Osteoblast (primary cell): ENCODE data around the gene FAM120AOS. TPM values are rescaled to one million over a fixed set of nuclear protein-coding genes. Genes with fewer than 3 reads are reported as not detected.

ENCODE experiments used
- DNase-seq: peaks from one replicate; pipeline ENCODE4 v3.0.0; 2011; ENCODE audit warnings: low spot score, mixed read lengths; ENCODE audit not compliant: insufficient read length; ENCODE audit errors: missing footprints
- H2AFZ ChIP-seq: 2 replicates; pipeline ENCODE4 v1.6.0; 2011; ENCODE audit warnings: mild to moderate bottlenecking, low read length
- H3K27ac ChIP-seq: 2 replicates; pipeline ENCODE4 v1.5.1; 2011; ENCODE audit warnings: mild to moderate bottlenecking, low read depth, low read length, moderate library complexity
- H3K27me3 ChIP-seq: 2 replicates; pipeline ENCODE4 v1.6.0; 2012; ENCODE audit warnings: mild to moderate bottlenecking, control low read depth, inconsistent platforms, low read length, moderate library complexity; ENCODE audit not compliant: insufficient read depth
- H3K36me3 ChIP-seq: 2 replicates; pipeline ENCODE4 v1.5.1; 2011; ENCODE audit warnings: mild to moderate bottlenecking, low read length, control low read depth, moderate library complexity; ENCODE audit not compliant: insufficient read depth
- H3K4me1 ChIP-seq: 2 replicates; pipeline ENCODE4 v1.5.1; 2011; ENCODE audit warnings: mild to moderate bottlenecking, low read length, control low read depth, moderate library complexity; ENCODE audit not compliant: insufficient read depth
- H3K4me2 ChIP-seq: 2 replicates; pipeline ENCODE4 v1.6.0; 2011; ENCODE audit warnings: mild to moderate bottlenecking, low read length; ENCODE audit not compliant: insufficient read depth
- H3K4me3 ChIP-seq: fragments of 200-600 bp; sonication (generic); 3 replicates; pipeline ENCODE4 v1.5.1; 2012; ENCODE audit warnings: mild to moderate bottlenecking, low read length, inconsistent platforms; ENCODE audit not compliant: insufficient read depth
- H3K79me2 ChIP-seq: 2 replicates; pipeline ENCODE4 v1.6.0; 2012; ENCODE audit warnings: mild to moderate bottlenecking, low read length, control low read depth, inconsistent platforms; ENCODE audit not compliant: insufficient read depth
- H3K9me3 ChIP-seq: 2 replicates; pipeline ENCODE4 v1.5.1; 2011; ENCODE audit warnings: low read depth, low read length, control low read depth
- H4K20me1 ChIP-seq: 2 replicates; pipeline ENCODE4 v1.6.0; 2012; ENCODE audit warnings: mild to moderate bottlenecking, low read length, control low read depth; ENCODE audit not compliant: insufficient read depth
- total RNA-seq: library from RNA; depleted of rRNA; stranded (reverse); fragments of >200 nt; gene quantifications from 2 replicates; pipeline ENCODE4 v1.2.3, GENCODE V29; 2012
- TF ChIP-seq, protein P1 (sequence below): IDR thresholded peaks from 2 replicates; pipeline ENCODE4 v1.5.1; 2011; ENCODE audit warnings: mild to moderate bottlenecking, low read depth, low read length, moderate library complexity; ENCODE audit errors: extremely low read depth

The FAM120AOS gene
- total RNA-seq: 43.4 and 48.0 TPM in 2 replicates

DNA sequence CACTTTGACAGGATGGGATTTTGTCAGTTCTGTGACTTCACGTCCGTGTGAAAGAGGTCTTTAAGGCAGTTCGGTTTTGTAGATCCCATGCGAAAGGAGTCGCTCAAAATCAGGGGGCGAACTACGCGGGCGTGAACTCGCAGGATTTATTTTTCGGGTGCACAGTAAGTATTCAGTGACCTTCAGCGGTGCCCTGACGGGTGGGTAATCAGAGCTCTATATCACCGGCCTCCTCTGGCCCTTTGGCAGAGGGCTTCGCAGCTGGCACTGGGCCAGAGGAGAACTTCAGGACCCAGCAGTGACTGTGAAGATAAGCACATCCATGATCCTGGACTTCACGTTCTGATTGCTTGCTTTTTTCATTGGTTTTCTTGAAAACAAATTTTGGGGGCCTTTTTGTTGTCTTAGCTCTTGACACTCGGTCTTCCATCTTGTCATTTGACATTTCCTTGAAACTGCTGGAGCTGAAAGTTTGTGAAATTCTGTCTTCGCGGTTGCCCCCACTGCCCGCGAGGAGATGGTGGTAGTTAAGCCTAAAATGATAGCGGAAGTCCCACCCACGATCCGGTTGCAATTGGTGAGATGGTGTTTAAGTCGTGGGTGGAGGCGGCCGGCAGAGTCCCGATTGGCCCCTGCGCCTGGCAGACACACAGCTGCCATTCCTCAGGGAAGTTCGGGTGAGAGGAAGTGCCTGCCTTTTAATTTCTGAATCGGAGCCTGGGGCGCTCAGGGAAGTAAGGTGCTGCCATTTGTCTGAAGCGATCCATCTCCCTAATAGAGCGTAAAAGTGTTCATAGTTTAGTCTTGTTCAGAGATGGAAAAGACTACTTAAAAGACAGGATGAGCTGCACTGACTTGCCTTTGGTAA lies at the start of gene FAM120AOS:
TSS of gene FAM120AOS (minus strand) at position 535 of the 868 bp plus-strand sequence. CDS start 872 bp downstream, outside the sequence.
- Histone ChIP-seq H3K27ac (peak within 1 kb of the TSS; percentile 44), H3K4me3 (peak within 1 kb of the TSS; percentile 76), H3K9me3 (no peaks in the 10 kb centered on the region), H4K20me1 (peaks cover 29% of the 10 kb centered on the region), H3K27me3 (no peaks in the 10 kb centered on the region), H3K4me1 (peaks cover 33% of the 10 kb centered on the region), H2AFZ (peak within 1 kb of the TSS; percentile 90), H3K79me2 (peaks cover 77% of the 10 kb centered on the region), H3K36me3 (peaks cover 1% of the 10 kb centered on the region), H3K4me2 (peak within 1 kb of the TSS; percentile 99)
- TF ChIP-seq, protein P1, sequence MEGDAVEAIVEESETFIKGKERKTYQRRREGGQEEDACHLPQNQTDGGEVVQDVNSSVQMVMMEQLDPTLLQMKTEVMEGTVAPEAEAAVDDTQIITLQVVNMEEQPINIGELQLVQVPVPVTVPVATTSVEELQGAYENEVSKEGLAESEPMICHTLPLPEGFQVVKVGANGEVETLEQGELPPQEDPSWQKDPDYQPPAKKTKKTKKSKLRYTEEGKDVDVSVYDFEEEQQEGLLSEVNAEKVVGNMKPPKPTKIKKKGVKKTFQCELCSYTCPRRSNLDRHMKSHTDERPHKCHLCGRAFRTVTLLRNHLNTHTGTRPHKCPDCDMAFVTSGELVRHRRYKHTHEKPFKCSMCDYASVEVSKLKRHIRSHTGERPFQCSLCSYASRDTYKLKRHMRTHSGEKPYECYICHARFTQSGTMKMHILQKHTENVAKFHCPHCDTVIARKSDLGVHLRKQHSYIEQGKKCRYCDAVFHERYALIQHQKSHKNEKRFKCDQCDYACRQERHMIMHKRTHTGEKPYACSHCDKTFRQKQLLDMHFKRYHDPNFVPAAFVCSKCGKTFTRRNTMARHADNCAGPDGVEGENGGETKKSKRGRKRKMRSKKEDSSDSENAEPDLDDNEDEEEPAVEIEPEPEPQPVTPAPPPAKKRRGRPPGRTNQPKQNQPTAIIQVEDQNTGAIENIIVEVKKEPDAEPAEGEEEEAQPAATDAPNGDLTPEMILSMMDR: no peak
- peak; percentile 97 for DNase-seq

DNA sequence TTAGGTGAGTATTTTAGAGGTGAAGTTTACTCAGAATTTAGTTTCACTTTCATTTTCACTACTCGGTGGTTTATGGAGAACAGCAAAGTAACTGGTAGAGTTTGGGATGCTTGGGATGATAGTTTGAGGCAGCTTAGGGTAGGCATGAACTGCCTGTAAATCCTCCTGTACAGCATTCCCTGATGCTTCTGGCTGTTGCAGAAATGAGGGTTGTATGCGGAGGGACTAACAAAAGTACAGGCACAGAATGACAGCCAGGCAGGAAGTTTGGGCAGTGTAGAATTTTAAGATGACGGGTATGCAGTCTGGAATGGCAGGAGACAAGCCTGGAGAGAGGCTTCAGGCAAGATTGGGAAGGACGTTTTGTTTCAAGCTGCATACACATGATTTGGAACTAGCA lies 48.0 kb upstream of the FAM120AOS start:
- Histone ChIP-seq H3K79me2 (peaks cover 65% of the 10 kb centered on the region), H3K27me3 (no peaks in the 10 kb centered on the region), H3K4me1 (peaks cover 23% of the 10 kb centered on the region), H3K4me3 (peak overlapping the region; percentile 58), H4K20me1 (peaks cover 4% of the 10 kb centered on the region), H3K4me2 (peak overlapping the region; percentile 65), H3K36me3 (peaks cover 34% of the 10 kb centered on the region), H2AFZ (peak overlapping the region; percentile 3), H3K9me3 (no peaks in the 10 kb centered on the region), H3K27ac (peak overlapping the region; percentile 8)
- TF ChIP-seq, protein P1: no peak
- DNase-seq: peak; percentile 65

DNA sequence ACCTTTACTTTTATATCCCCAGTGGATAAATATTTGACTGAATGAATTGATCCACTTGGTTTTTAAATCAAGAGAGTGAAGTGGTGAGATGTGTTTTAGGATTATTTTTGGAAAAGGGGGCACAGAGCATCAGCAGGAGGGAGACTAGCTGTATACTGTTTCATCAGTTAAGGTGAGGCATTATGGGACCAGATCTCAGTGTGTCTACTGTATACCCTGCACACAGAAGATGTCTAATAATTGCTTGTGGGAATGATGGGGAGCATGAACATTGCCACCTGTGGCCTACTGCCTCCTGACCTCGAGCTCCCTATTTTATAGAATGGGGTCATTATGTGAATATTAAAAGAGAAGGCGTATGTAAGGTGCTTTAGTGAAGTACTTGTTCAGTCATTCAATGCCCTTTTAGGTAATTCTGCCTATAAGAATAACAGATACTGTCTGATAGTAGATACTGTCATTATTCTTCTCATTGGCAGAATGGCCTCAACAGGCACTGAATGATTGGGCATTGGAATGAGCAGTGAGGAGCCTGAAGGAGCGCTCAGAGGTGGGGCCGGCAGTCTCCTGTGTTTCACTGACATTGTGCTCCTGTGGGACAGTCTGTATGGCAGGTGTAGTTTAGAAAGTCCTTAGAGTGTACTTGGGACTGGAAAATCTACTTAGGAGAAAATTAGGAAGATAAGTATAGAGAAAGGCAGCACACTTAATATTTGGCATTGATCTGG lies 47.4 kb upstream of the FAM120AOS start:
- Histone ChIP-seq H4K20me1 (peaks cover 4% of the 10 kb centered on the region), H2AFZ (no peak overlapping the region), H3K4me3 (peak overlapping the region; percentile 58), H3K9me3 (no peaks in the 10 kb centered on the region), H3K4me1 (peaks cover 23% of the 10 kb centered on the region), H3K27me3 (no peaks in the 10 kb centered on the region), H3K79me2 (peaks cover 62% of the 10 kb centered on the region), H3K27ac (peak overlapping the region; percentile 8), H3K36me3 (peaks cover 35% of the 10 kb centered on the region), H3K4me2 (peak overlapping the region; percentile 65)
- TF ChIP-seq, protein P1: no peak
- DNase-seq: peak; percentile 43

DNA sequence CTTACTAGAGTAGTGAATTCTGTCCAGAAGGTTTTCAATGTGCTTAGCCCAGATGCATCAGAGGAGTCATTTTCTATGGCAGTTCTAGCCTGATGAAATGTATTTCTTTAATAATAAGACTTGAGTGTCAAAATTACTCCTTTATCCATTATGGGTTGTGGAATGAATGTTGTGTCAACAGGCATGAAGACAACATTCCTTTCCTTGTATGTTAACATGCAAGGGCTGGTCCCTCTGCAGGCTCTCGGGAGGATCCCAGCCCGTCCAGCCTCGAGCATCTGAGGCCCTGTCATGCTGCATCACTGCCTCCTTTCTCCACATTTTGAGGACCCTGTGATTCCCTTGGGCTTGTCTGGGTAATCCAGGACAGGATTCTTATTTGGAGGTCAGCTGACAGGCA lies 42.9 kb upstream of the FAM120AOS start:
- Histone ChIP-seq H3K27me3 (no peaks in the 10 kb centered on the region), H3K4me3 (no peak overlapping the region), H3K9me3 (no peaks in the 10 kb centered on the region), H3K4me2 (no peak overlapping the region), H3K79me2 (peaks cover 72% of the 10 kb centered on the region), H3K4me1 (peaks cover 11% of the 10 kb centered on the region), H2AFZ (no peak overlapping the region), H4K20me1 (no peaks in the 10 kb centered on the region), H3K27ac (no peak overlapping the region), H3K36me3 (peaks cover 42% of the 10 kb centered on the region)
- peak; percentile 21 for DNase-seq
- TF ChIP-seq, protein P1: no peak
